H1 (cell line): ENCODE measurements around the gene GP2. TPM values are rescaled to one million over a fixed set of nuclear protein-coding genes. Genes with fewer than 3 reads are reported as not detected.

Source experiments
- CTCF ChIA-PET: fragments of 300-600 bp; sonication (Branson Sonifier 250); formaldehyde crosslinking; loops from one replicate; lab custom pipeline; 2021; ENCODE audit not compliant: partially characterized antibody; lab: Charles Lee
- POLR2A ChIA-PET: fragments of 300-600 bp; sonication (Branson Sonifier 250); formaldehyde crosslinking; loops from one replicate; lab custom pipeline; 2021; ENCODE audit warnings: inconsistent platforms; ENCODE audit not compliant: partially characterized antibody; lab: Charles Lee
- DNase-seq, 2 experiments: peaks; one replicate each; pipeline versions ENCODE4 v3.0.0 to v3.0.0-alpha.2; 2010 to 2022; ENCODE audit warnings: low spot score in 2 of 2, low read depth in 1 of 2, mixed read lengths in 1 of 2
- FAIRE-seq: peaks from 2 replicates; lab custom pipeline; 2011; peaks lifted over from hg19 to GRCh38; lab: Jason Lieb, UNC
- H2AFZ ChIP-seq: 2 replicates; pipeline ENCODE4 v1.8.1; 2012; ENCODE audit warnings: low read length, inconsistent platforms
- H2AK5ac ChIP-seq: 2 replicates; pipeline ENCODE4 v1.6.1; 2013; ENCODE audit warnings: low read depth, low read length
- H2BK120ac ChIP-seq: replicated peaks from 2 replicates; pipeline ENCODE3; 2013; ENCODE audit warnings: low read depth, low read length, inconsistent platforms
- H2BK12ac ChIP-seq: 2 replicates; pipeline ENCODE4 v1.6.1; 2013; ENCODE audit warnings: low read depth, low read length
- H2BK15ac ChIP-seq: 2 replicates; pipeline ENCODE4 v1.6.1; 2013; ENCODE audit warnings: low read length
- H2BK20ac ChIP-seq: 2 replicates; pipeline ENCODE4 v1.6.1; 2013; ENCODE audit warnings: low read length
- H2BK5ac ChIP-seq: 2 replicates; pipeline ENCODE4 v1.6.1; 2013; ENCODE audit warnings: low read depth, low read length
- H3K14ac ChIP-seq: 2 replicates; pipeline ENCODE4 v1.6.1; 2013; ENCODE audit warnings: inconsistent platforms; ENCODE audit not compliant: insufficient read length
- H3K18ac ChIP-seq: 2 replicates; pipeline ENCODE4 v1.6.1; 2013; ENCODE audit warnings: low read length; ENCODE audit errors: extremely low read depth
- H3K23ac ChIP-seq: 2 replicates; pipeline ENCODE4 v1.6.1; 2013; ENCODE audit warnings: inconsistent platforms; ENCODE audit not compliant: insufficient read length
- H3K23me2 ChIP-seq: 2 replicates; pipeline ENCODE4 v1.6.1; 2013; ENCODE audit warnings: low read depth, low read length
- H3K27ac ChIP-seq: 2 replicates; pipeline ENCODE4 v1.6.1; 2011; ENCODE audit warnings: low read depth, low read length, inconsistent platforms
- H3K27me3 ChIP-seq, 4 experiments: replicated peaks in 1 of 4; 1 replicate in 1 of 4; 2 replicates in 3 of 4; pipeline versions ENCODE4 v1.6.1 to v1.8.1; 2011 to 2013; ENCODE audit warnings: low read length in 3 of 4, mild to moderate bottlenecking in 3 of 4, inconsistent platforms in 2 of 4, mixed read lengths in 2 of 4, moderate library complexity in 1 of 4; ENCODE audit not compliant: control insufficient read depth in 3 of 4, insufficient read depth in 3 of 4; ENCODE audit errors: extremely low read depth in 1 of 4
- H3K36me3 ChIP-seq, 4 experiments: 2 replicates each; pipeline versions ENCODE4 v1.6.1 to v1.8.1; 2011 to 2013; ENCODE audit warnings: mild to moderate bottlenecking in 4 of 4, low read length in 3 of 4, moderate library complexity in 2 of 4, control low read depth in 1 of 4, inconsistent platforms in 1 of 4; ENCODE audit not compliant: insufficient read depth in 4 of 4, control insufficient read depth in 2 of 4
- H3K4ac ChIP-seq: replicated peaks from 2 replicates; pipeline ENCODE3; 2013; ENCODE audit warnings: low read length, low read depth, mixed read lengths, inconsistent platforms; ENCODE audit not compliant: insufficient read length
- H3K4me1 ChIP-seq, 4 experiments: replicated peaks in 1 of 4; 1 replicate in 1 of 4; 2 replicates in 3 of 4; pipeline versions ENCODE4 v1.6.1 to v1.8.1; 2011 to 2013; ENCODE audit warnings: low read length in 3 of 4, inconsistent platforms in 2 of 4, mixed read lengths in 1 of 4; ENCODE audit not compliant: insufficient read depth in 4 of 4, control insufficient read depth in 3 of 4
- H3K4me2 ChIP-seq, 2 experiments: 2 replicates each; pipeline versions ENCODE4 v1.6.1 to v1.8.1; 2011 to 2013; ENCODE audit warnings: low read depth in 2 of 2, low read length in 2 of 2, control low read depth in 1 of 2, inconsistent platforms in 1 of 2, mild to moderate bottlenecking in 1 of 2; ENCODE audit not compliant: insufficient read depth in 1 of 2
- H3K4me3 ChIP-seq, 4 experiments: fragments of 200-600, 300-600 bp in 1 of 4; sonication (generic), shearing (Covaris generic), sonication (Bioruptor Twin) in 1 of 4; 2 replicates each; pipeline versions ENCODE4 v1.5.1 to v1.8.1; 2011 to 2016; ENCODE audit warnings: low read length in 4 of 4, low read depth in 3 of 4, control low read depth in 2 of 4, inconsistent platforms in 2 of 4, mild to moderate bottlenecking in 2 of 4, mixed read lengths in 1 of 4, moderate library complexity in 1 of 4; ENCODE audit not compliant: insufficient read depth in 2 of 4; ENCODE audit errors: extremely low read depth in 1 of 4
- H3K56ac ChIP-seq: replicated peaks from 2 replicates; pipeline ENCODE3; 2013; ENCODE audit warnings: low read depth, mild to moderate bottlenecking, mixed read lengths, low read length, inconsistent platforms; ENCODE audit not compliant: insufficient read length
- H3K79me1 ChIP-seq: 2 replicates; pipeline ENCODE4 v1.6.1; 2013; ENCODE audit warnings: low read depth, low read length, control low read depth
- H3K79me2 ChIP-seq, 2 experiments: 2 replicates each; pipeline versions ENCODE4 v1.6.1 to v1.8.1; 2012 to 2013; ENCODE audit warnings: low read length in 2 of 2, mild to moderate bottlenecking in 2 of 2, inconsistent platforms in 1 of 2; ENCODE audit not compliant: insufficient read depth in 2 of 2, control insufficient read depth in 1 of 2
- H3K9ac ChIP-seq, 4 experiments: replicated peaks in 1 of 4; 1 replicate in 1 of 4; 2 replicates in 3 of 4; pipeline versions ENCODE4 v1.6.1 to v1.8.1; 2011 to 2013; ENCODE audit warnings: low read depth in 3 of 4, low read length in 3 of 4, control low read depth in 2 of 4, mild to moderate bottlenecking in 2 of 4, moderate library complexity in 2 of 4, inconsistent platforms in 1 of 4; ENCODE audit errors: extremely low read depth in 1 of 4
- H3K9me3 ChIP-seq, 2 experiments: 2 replicates each; pipeline versions ENCODE4 v1.6.1 to v1.8.1; 2012 to 2013; ENCODE audit warnings: mild to moderate bottlenecking in 2 of 2, moderate library complexity in 2 of 2, control low read depth in 1 of 2, inconsistent platforms in 1 of 2, low read depth in 1 of 2, low read length in 1 of 2, mixed read lengths in 1 of 2; ENCODE audit not compliant: insufficient read depth in 2 of 2
- H4K20me1 ChIP-seq, 2 experiments: replicated peaks in 1 of 2; 2 replicates each; pipeline versions ENCODE3 to v1.8.1; 2011 to 2013; ENCODE audit warnings: inconsistent platforms in 2 of 2, low read length in 2 of 2, mild to moderate bottlenecking in 1 of 2; ENCODE audit not compliant: insufficient read depth in 2 of 2, control insufficient read depth in 1 of 2
- H4K5ac ChIP-seq: 2 replicates; pipeline ENCODE4 v1.6.1; 2013; ENCODE audit warnings: low read length, low read depth, mixed read lengths, inconsistent platforms; ENCODE audit not compliant: insufficient read length
- H4K8ac ChIP-seq: 2 replicates; pipeline ENCODE4 v1.8.0; 2013; ENCODE audit warnings: mild to moderate bottlenecking, moderate library complexity, low read length, inconsistent platforms; ENCODE audit not compliant: insufficient read depth; ENCODE audit errors: extremely low read depth
- H4K91ac ChIP-seq: replicated peaks from 2 replicates; pipeline ENCODE3; 2013; ENCODE audit warnings: low read length, mixed read lengths, inconsistent platforms; ENCODE audit not compliant: insufficient read length
- ASH2L ChIP-seq: fragments of 200-600, 300-600 bp; sonication (generic); IDR thresholded peaks from one replicate; pipeline ENCODE4 v1.7.1; 2017; ENCODE audit warnings: low read length
- BACH1 ChIP-seq: IDR thresholded peaks from 2 replicates; pipeline ENCODE4 v1.6.1; 2012; ENCODE audit warnings: low read length, improper control_type of control experiment
- CBX5 ChIP-seq: fragments of 300-800, 300-1000 bp; sonication (generic); IDR thresholded peaks from 2 replicates; pipeline ENCODE4 v1.7.1; 2016; ENCODE audit warnings: antibody characterized with exemption, low read length, low read depth
- CEBPB ChIP-seq: IDR thresholded peaks from 2 replicates; pipeline ENCODE4 v1.6.1; 2012; ENCODE audit warnings: low read depth, low read length
- CHD2 ChIP-seq: IDR thresholded peaks from 2 replicates; pipeline ENCODE4 v1.6.1; 2012; ENCODE audit warnings: low read length, improper control_type of control experiment
- E2F6 ChIP-seq: IDR thresholded peaks from 2 replicates; pipeline ENCODE4 v1.6.1; 2012; ENCODE audit warnings: inconsistent platforms
- GABPA ChIP-seq: IDR thresholded peaks from 2 replicates; pipeline ENCODE4 v1.6.1; 2011; ENCODE audit warnings: mild to moderate bottlenecking, low read length, moderate library complexity, borderline replicate concordance; ENCODE audit not compliant: insufficient read depth
- KDM1A ChIP-seq: fragments of 200-600, 300-600 bp; sonication (generic); IDR thresholded peaks from 2 replicates; pipeline ENCODE4 v1.7.1; 2016; ENCODE audit warnings: mild to moderate bottlenecking, low read length, borderline replicate concordance
- MAX ChIP-seq: IDR thresholded peaks from 2 replicates; pipeline ENCODE4 v1.6.1; 2012; ENCODE audit warnings: inconsistent platforms
- RXRA ChIP-seq: IDR thresholded peaks from 2 replicates; pipeline ENCODE4 v1.6.1; 2011; ENCODE audit warnings: low read depth, mild to moderate bottlenecking, low read length, moderate library complexity; ENCODE audit not compliant: insufficient read depth
- TEAD4 ChIP-seq: IDR thresholded peaks from 2 replicates; pipeline ENCODE4 v1.6.1; 2012; ENCODE audit warnings: low read depth, low read length, inconsistent platforms, mixed read lengths
- USF2 ChIP-seq: IDR thresholded peaks from 2 replicates; pipeline ENCODE4 v1.6.1; 2011; ENCODE audit warnings: low read length, improper control_type of control experiment
- ZNF274 ChIP-seq: IDR thresholded peaks from 2 replicates; pipeline ENCODE4 v1.7.0; 2012; ENCODE audit warnings: low read length, borderline replicate concordance; ENCODE audit errors: extremely low read depth
- WGBS, 2 experiments: shearing (Covaris generic) in 1 of 2; methylation state at CpG; one replicate each; pipeline versions ENCODE4 v1.1.6 to v1.1.7; 2013 to 2015; ENCODE audit warnings: low lambda C conversion rate in 2 of 2, mixed read lengths in 2 of 2, inconsistent platforms in 1 of 2, low coverage in 1 of 2, missing lambda C conversion rate in 1 of 2; ENCODE audit not compliant: insufficient replicate concordance in 2 of 2, insufficient coverage in 1 of 2, insufficient read length in 1 of 2; ENCODE audit errors: extremely low coverage in 1 of 2, missing lambda C conversion rate in 1 of 2; 5-methylcytosine and 5-hydroxymethylcytosine counted together
- polyA plus RNA-seq, 7 experiments: library from polyadenylated mRNA; depleted of rRNA in 3 of 7; stranded (reverse) in 5 of 7; unstranded in 2 of 7; fragments of >200 nt in 5 of 7; fragments of 200-250 nt in 2 of 7; gene quantifications; 1 replicate in 5 of 7; 2 replicates in 1 of 7; 4 replicates in 1 of 7; pipeline versions ENCODE4 v1.2.1 to v1.2.3, GENCODE V29; 2011 to 2013; ENCODE audit warnings: missing spikeins in 2 of 7, mixed read lengths in 2 of 7
- total RNA-seq: library from RNA; stranded (reverse); fragmentation: NEBNext Ultra II Directional; extraction: Animal tissue kit (Norgen Biotek cat#: 25700); gene quantifications from 2 replicates; pipeline ENCODE4 v1.2.1, GENCODE V29; 2021

The GP2 gene
- total and polyA plus RNA-seq, 2 of the 8 experiments (the other 6 are each of a cell fraction or from before 2014, with no cell fraction given) = not detected

- Histone ChIP-seq H2BK120ac (no peak overlapping the region), H2BK20ac (no peak overlapping the region), H2AFZ (no peak overlapping the region), H3K9me3 (peaks cover 0 to 2% of the 10 kb centered on the region in 2 experiments; a peak in 1 of 4 replicates), H3K14ac (no peak overlapping the region), H3K36me3 (no peaks in the 10 kb centered on the region), H3K18ac (no peak overlapping the region), H3K23ac (no peak overlapping the region), H3K79me1 (no peaks in the 10 kb centered on the region), H2BK15ac (no peak overlapping the region), H3K79me2 (no peaks in the 10 kb centered on the region), H3K56ac (no peak overlapping the region), H3K23me2 (no peaks in the 10 kb centered on the region), H4K8ac (no peak overlapping the region), H3K4me3 (no peak overlapping the region), H3K9ac (no peak overlapping the region), H3K27ac (no peak overlapping the region), H2BK5ac (no peak overlapping the region), H3K4me1 (no peaks in the 10 kb centered on the region), H3K4me2 (no peak overlapping the region), H3K4ac (no peak overlapping the region), H3K27me3 (no peaks in the 10 kb centered on the region), H2BK12ac (no peak overlapping the region), H4K5ac (no peak overlapping the region), H2AK5ac (no peak overlapping the region), H4K91ac (no peak overlapping the region), H4K20me1 (peaks cover 0 to 2% of the 10 kb centered on the region in 2 experiments)
- FAIRE-seq (no peak), DNase-seq (no peak)
- 75% methylated on average over 1 of the region's 1 CpG; no CpG with 5 or more reads in 1 of the 2 experiments for WGBS, 2 experiments
- CTCF ChIA-PET = interaction anchor here (0.7 to 3.2 kb wide), 5 partner anchors 19 to 400 kb away, joined by 3 to 19 read pairs (median 3); no protein-coding TSS in a partner anchor
- POLR2A ChIA-PET = no interaction called here
- TF ChIP-seq KDM1A = no peak
- TF ChIP-seq E2F6 = no peak
- no peak for TF ChIP-seq ASH2L
- TF ChIP-seq USF2 = no peak
- TF ChIP-seq TEAD4 = no peak
- no peak for TF ChIP-seq MAX
- no peak for TF ChIP-seq ZNF274
- no peak for TF ChIP-seq CBX5
- no peak for TF ChIP-seq GABPA
- TF ChIP-seq CHD2 = no peak
- TF ChIP-seq BACH1 = no peak
- no peak for TF ChIP-seq RXRA
- TF ChIP-seq CEBPB = no peak
Measured at GRCh38 chr16:20307240-20307671, 20.1 kb downstream of the GP2 start.
